Body of pancreas (tissue), 4 donors: ENCODE measurements around the gene DSCAM.

ENCODE experiments used
- POLR2A ChIP-seq, 3 donors: fragments of 450-650 bp; IDR thresholded peaks; one replicate each; pipeline ENCODE4 v1.6.1; 2016; ENCODE audit warnings: antibody characterized with exemption in 3 of 3, mild to moderate bottlenecking in 2 of 3
- TF ChIP-seq, protein P1 (sequence below), 7 experiments: fragments of 450-650 bp in 4 of 7; fragments of 200-600 bp in 3 of 7; sonication (generic) in 3 of 7; IDR thresholded peaks; one replicate each; pipeline ENCODE4 v1.5.1; 2016 to 2019; ENCODE audit warnings: antibody characterized with exemption in 7 of 7

- TF ChIP-seq, protein P1, sequence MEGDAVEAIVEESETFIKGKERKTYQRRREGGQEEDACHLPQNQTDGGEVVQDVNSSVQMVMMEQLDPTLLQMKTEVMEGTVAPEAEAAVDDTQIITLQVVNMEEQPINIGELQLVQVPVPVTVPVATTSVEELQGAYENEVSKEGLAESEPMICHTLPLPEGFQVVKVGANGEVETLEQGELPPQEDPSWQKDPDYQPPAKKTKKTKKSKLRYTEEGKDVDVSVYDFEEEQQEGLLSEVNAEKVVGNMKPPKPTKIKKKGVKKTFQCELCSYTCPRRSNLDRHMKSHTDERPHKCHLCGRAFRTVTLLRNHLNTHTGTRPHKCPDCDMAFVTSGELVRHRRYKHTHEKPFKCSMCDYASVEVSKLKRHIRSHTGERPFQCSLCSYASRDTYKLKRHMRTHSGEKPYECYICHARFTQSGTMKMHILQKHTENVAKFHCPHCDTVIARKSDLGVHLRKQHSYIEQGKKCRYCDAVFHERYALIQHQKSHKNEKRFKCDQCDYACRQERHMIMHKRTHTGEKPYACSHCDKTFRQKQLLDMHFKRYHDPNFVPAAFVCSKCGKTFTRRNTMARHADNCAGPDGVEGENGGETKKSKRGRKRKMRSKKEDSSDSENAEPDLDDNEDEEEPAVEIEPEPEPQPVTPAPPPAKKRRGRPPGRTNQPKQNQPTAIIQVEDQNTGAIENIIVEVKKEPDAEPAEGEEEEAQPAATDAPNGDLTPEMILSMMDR (IDR thresholded peaks at IDR 0.05), result no peak
- no peak for TF ChIP-seq POLR2A (IDR thresholded peaks at IDR 0.05)
These were observed 166.6 kb downstream of the DSCAM start for GRCh38 chr21:40680311-40680710.
